ENCODE results near the gene UTRN. TPM values are rescaled to one million over a fixed set of nuclear protein-coding genes. Genes with fewer than 3 reads are reported as not detected.

The UTRN gene
- 115 and 132 TPM in 2 replicates for total RNA-seq

- DNase-seq (ENCODE audit: low read depth) = peak; percentile 87
- no peak for TF ChIP-seq CTCF (IDR thresholded peaks at IDR 0.05; ENCODE audit: insufficient read depth, low read depth, low read length)
- H3K4me3 ChIP-seq (ENCODE audit: low read depth, low read length) = peak within 1 kb of the TSS; percentile 93
These were observed at the start of gene UTRN for GRCh38 chr6:144284783-144285547. TSS of gene UTRN (plus strand) at chr6:144285335. CDS start at chr6:144291829, 6,494 bp downstream.

GRCh38 chr6:144244688-144245087, 40.4 kb upstream of the UTRN start:
- TF ChIP-seq CTCF (IDR thresholded peaks at IDR 0.05; ENCODE audit: insufficient read depth, low read depth, low read length) = peak; percentile 17
- DNase-seq (ENCODE audit: low read depth) = no peak
- H3K4me3 ChIP-seq (ENCODE audit: low read depth, low read length) = no peak overlapping the region

DNA sequence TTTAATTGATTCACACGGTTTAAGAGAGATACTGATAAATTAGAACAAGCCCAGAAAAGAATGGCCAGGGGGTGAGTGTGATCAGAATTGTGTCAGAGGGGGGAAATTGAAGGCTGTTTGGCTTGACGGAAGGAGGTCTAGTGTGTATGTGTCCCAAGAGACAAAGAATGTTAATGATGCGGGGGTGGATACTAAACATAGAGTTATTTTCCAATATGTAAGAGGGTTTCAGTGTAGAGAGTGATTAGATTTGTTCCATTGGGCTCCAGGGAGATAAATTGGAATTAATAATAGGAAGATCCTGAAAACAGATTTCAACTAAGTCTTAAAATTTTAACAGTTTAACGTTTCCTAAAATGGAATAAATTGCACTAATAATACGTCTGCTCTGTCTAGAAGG, 38.1 kb upstream of the UTRN start:
- DNase-seq (ENCODE audit: low read depth) = no peak
- no peak for TF ChIP-seq CTCF (IDR thresholded peaks at IDR 0.05; ENCODE audit: insufficient read depth, low read depth, low read length)
- no peak overlapping the region for H3K4me3 ChIP-seq (ENCODE audit: low read depth, low read length)

DNA sequence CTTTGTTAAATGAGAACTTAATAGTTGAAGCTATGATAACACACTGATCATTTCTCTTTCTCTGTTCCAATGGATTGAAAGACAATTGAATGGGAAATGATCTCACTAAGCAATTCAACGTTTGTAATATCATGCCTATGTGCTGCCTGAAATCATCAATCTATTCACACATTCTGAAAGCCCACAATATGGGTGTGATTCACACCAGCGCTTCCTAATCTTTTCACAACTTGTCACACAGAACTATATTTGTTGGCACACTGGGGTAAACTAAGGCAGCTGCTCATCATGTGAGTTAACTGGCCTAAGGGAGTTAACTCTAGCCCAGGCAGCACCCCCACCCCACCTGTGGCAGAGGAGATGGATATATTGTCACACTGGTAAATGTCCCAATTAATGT, 37.1 kb upstream of the UTRN start:
- DNase-seq (ENCODE audit: low read depth) = no peak
- TF ChIP-seq CTCF (IDR thresholded peaks at IDR 0.05; ENCODE audit: insufficient read depth, low read depth, low read length) = no peak
- H3K4me3 ChIP-seq (ENCODE audit: low read depth, low read length) = no peak overlapping the region

DNA sequence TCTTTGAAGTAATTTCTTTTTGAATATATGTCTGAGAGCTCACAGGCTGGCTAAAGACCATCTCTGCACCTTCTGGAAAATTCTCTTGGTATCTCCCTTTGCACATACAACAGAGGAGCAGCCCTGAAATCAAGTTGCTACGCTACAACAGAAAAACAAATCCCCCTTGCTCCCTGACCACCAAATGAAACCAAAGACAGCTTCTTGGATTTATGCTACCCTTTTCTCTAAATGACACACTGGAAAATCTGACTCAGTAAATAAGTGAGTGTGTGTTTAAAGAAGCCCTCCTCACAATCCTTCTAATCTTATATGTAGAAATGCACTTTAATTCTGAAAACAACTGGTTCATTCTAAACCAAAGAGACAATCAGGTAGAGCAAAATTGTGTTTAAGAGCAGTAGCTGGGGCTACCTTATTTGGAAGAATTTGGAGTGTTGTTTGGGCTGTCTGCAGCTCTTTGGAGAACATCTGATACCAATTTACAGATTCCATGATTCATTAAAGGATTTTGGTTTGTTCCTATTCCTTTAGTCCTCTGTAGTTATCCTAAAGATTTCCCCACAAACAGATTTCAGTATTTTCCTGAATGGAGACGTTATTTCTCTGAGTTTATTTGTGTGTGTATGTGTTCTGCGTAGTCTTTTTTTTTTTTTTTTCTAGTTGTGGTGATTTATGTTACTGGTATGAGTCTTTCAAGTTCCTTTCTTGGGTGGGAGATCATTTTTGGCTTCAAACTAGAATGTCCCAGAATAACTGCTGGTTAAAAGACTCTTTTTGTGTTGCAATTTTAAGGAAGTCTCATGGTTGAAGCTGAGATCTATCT, 36.4 kb upstream of the UTRN start:
- TF ChIP-seq CTCF (IDR thresholded peaks at IDR 0.05; ENCODE audit: insufficient read depth, low read depth, low read length) = no peak
- peak; percentile 67 for DNase-seq (ENCODE audit: low read depth)

DNA sequence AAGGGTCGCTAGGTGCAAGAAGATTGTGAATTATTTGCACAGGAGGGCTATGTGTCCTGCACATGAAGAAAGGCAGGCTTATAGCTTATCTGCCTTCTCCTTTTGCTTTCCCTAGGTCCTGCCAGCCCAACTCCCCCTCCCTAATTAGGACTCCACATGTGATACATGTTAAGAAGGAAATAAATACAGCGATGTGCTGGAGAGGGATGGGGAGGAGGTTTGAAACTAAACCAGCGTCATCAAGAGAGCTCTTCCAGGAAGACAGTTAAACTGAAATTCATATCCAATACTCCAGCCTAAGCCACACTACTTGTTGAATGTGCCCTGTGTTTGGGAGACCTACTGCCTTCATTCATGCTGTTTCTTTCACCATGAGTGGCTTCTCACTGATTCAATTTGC, 34.9 kb upstream of the UTRN start:
- DNase-seq (ENCODE audit: low read depth) = no peak

More for the DNA sequence above, 36.4 kb upstream of the UTRN start:
- no peak overlapping the region for H3K4me3 ChIP-seq (ENCODE audit: low read depth, low read length)

More for the DNA sequence above, 34.9 kb upstream of the UTRN start:
- H3K4me3 ChIP-seq (ENCODE audit: low read depth, low read length) = no peak overlapping the region
- TF ChIP-seq CTCF (IDR thresholded peaks at IDR 0.05; ENCODE audit: insufficient read depth, low read depth, low read length) = no peak
